Esophagus muscularis mucosa (tissue), 2 donors: ENCODE results near the gene PAK5.

Experiments
- POLR2A ChIP-seq: fragments of 450-650 bp; IDR thresholded peaks from one replicate; pipeline ENCODE4 v1.6.1; 2017; ENCODE audit warnings: antibody characterized with exemption, moderate library complexity, mild to moderate bottlenecking, low read depth
- POLR2AphosphoS5 ChIP-seq, 2 donors: sonication (generic); formaldehyde crosslinking; IDR thresholded peaks; one replicate each; pipeline ENCODE4 v1.6.1; 2017; ENCODE audit warnings: antibody characterized with exemption in 2 of 2

DNA sequence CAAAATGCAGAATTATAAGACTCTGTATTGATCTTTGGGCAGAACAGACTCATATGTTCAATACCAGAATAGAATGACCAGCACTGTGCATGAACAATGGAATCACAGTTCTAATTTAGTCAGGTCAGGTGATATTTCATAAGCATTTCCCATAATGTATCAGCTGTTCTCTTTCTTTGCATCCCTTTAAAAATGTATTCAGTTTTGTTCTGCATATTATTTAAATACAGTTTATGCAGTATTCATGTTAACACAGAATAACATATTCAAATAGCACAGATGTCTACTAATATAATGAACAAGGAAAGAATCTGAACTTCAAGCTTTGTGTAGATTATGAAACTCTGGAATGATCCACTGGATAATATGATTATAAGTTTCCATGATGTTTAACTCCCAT is 196.0 kb downstream of the PAK5 start:
- no peak for TF ChIP-seq POLR2A
- no peak for TF ChIP-seq POLR2AphosphoS5 (IDR thresholded peaks at IDR 0.05)
